GM19025 (cell line): ENCODE measurements around the gene CLDND2.
A peak's percentile ranks its signal among the peaks of the same experiment; 100 is the strongest.
"Not testable (repeated sequence)": the region's sequence is repeated elsewhere in the genome, so short reads cannot be mapped to it uniquely, and the experiment has no call there.

Experiments
- ATAC-seq: cut with Tn5 transposase; IDR thresholded peaks from one replicate; pipeline ENCODE4 v1.9.1; 2021; ENCODE audit warnings: mild to moderate bottlenecking, low read depth, moderate library complexity; ENCODE audit not compliant: unreplicated experiment

The CLDND2 gene

GRCh38 chr19:51368366-51369282 is at the start of gene CLDND2:
TSS of gene CLDND2 (minus strand) at chr19:51369003. CDS start at chr19:51368577, 426 bp downstream.
- ATAC-seq: no peak

- ATAC-seq: no peak
These were observed 49.0 kb upstream of the CLDND2 start for GRCh38 chr19:51417810-51418157.

- ATAC-seq: no peak
These were observed 48.5 kb upstream of the CLDND2 start, which contains the start of gene SIGLEC10 for GRCh38 chr19:51417107-51417809. TSS of gene SIGLEC10 (minus strand) at chr19:51417642. CDS start at chr19:51417581, 61 bp downstream.

- ATAC-seq: not testable (repeated sequence)
These were observed 47.6 kb upstream of the CLDND2 start for GRCh38 chr19:51416422-51416821.

- ATAC-seq: no peak
These were observed 46.4 kb upstream of the CLDND2 start for GRCh38 chr19:51415187-51415586.

- ATAC-seq: no peak
These were observed 42.3 kb upstream of the CLDND2 start for GRCh38 chr19:51410950-51411748.

GRCh38 chr19:51407511-51408131 is 38.8 kb upstream of the CLDND2 start:
- ATAC-seq: no peak

- no peak for ATAC-seq
These were observed 33.3 kb upstream of the CLDND2 start for GRCh38 chr19:51402117-51402516.

- ATAC-seq: not testable (repeated sequence)
These were observed 31.1 kb upstream of the CLDND2 start for GRCh38 chr19:51399936-51400335.

GRCh38 chr19:51399231-51399630 is 30.4 kb upstream of the CLDND2 start:
- no peak for ATAC-seq

- no peak for ATAC-seq
These were observed 29.4 kb upstream of the CLDND2 start for GRCh38 chr19:51398096-51398704.

GRCh38 chr19:51397453-51397852 is 28.6 kb upstream of the CLDND2 start:
- not testable (repeated sequence) for ATAC-seq

GRCh38 chr19:51396175-51396574 is 27.4 kb upstream of the CLDND2 start:
- no peak for ATAC-seq

- peak; percentile 88 for ATAC-seq
These were observed 25.4 kb upstream of the CLDND2 start for GRCh38 chr19:51394050-51394836.

GRCh38 chr19:51392701-51393100 is 23.9 kb upstream of the CLDND2 start:
- no peak for ATAC-seq

- ATAC-seq: no peak
These were observed 22.3 kb upstream of the CLDND2 start for GRCh38 chr19:51391073-51391611.

- no peak for ATAC-seq
These were observed 20.3 kb upstream of the CLDND2 start for GRCh38 chr19:51389143-51389542.

- ATAC-seq: no peak
These were observed 19.2 kb upstream of the CLDND2 start, which contains the start of gene LIM2 for GRCh38 chr19:51387924-51388389. TSS of gene LIM2 (minus strand) at chr19:51387974. CDS start at chr19:51387443, 531 bp downstream.
